Activated CD8-positive, alpha-beta T cell treated with anti-CD3 and anti-CD28 coated beads for 36 hours (primary cell): ENCODE data around the gene IREB2. TPM values are rescaled to one million over a fixed set of nuclear protein-coding genes. Genes with fewer than 3 reads are reported as not detected.

Source experiments
- ATAC-seq: fragments of 200-7000 bp; cut with Tn5 transposase; one replicate; pipeline ENCODE4 v1.10.0; 2021; ENCODE audit warnings: mild to moderate bottlenecking, moderate library complexity
- CTCF ChIA-PET: fragments of 350-600 bp; sonication (Branson Sonifier 250); formaldehyde crosslinking; loops from one replicate; lab custom pipeline; 2021; ENCODE audit warnings: antibody characterized with exemption; lab: Charles Lee
- POLR2A ChIA-PET: fragments of 350-600 bp; sonication (Branson Sonifier 250); formaldehyde crosslinking; loops from one replicate; lab custom pipeline; 2021; ENCODE audit warnings: antibody characterized with exemption; lab: Charles Lee
- DNase-seq: peaks from one replicate; pipeline ENCODE4 v3.0.0-alpha.2; 2020
- H3K27ac Mint-ChIP-seq: one replicate; pipeline ENCODE4 v1.8.0; 2021; ENCODE audit warnings: mild to moderate bottlenecking, mixed read lengths
- H3K27me3 Mint-ChIP-seq: one replicate; pipeline ENCODE4 v1.8.0; 2021; ENCODE audit warnings: mixed read lengths
- H3K36me3 Mint-ChIP-seq: one replicate; pipeline ENCODE4 v1.8.0; 2021; ENCODE audit warnings: low read depth, mixed read lengths
- H3K4me1 Mint-ChIP-seq: one replicate; pipeline ENCODE4 v1.8.0; 2021; ENCODE audit warnings: low read depth, mixed read lengths
- H3K4me3 Mint-ChIP-seq: one replicate; pipeline ENCODE4 v1.8.0; 2021; ENCODE audit warnings: mild to moderate bottlenecking, moderate library complexity, mixed read lengths
- H3K9me3 Mint-ChIP-seq: one replicate; pipeline ENCODE4 v1.8.0; 2021; ENCODE audit warnings: mixed read lengths
- intact Hi-C: fragments of 100-400 bp; cut with micrococcal nuclease; formaldehyde crosslinking; loops from one replicate; pipeline ENCODE4 v1.10.0; 2022
- total RNA-seq, 2 experiments: library from RNA; stranded (reverse); gene quantifications; one replicate each; pipeline ENCODE4 v1.2.3, GENCODE V29; 2021
- TF ChIP-seq, protein P1 (sequence below): fragments of 200-600 bp; IDR thresholded peaks from one replicate; pipeline ENCODE4 v1.8.0; 2022; ENCODE audit warnings: antibody characterized with exemption, mild to moderate bottlenecking

IREB2 gene
- total RNA-seq, 2 experiments from 2014 or later: 68.2 to 78.7 TPM

DNA sequence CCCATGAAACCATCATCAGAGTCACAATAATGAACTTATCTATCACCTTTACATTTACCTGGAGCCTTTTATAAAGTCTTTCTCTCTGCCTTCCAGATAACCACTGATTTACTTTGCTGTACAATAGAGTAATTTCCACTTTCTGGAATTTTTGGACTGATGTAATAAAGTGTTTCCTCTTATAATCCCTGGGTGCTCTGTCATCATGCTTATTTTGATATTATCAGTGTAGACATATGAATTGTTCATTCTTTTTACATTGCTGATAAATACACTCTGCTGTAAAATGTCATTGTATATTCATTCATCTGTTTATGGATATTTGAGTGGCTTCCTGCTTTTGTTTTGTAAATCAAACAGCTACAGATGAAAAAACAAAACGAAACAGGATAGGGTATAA lies 27.0 kb upstream of the IREB2 start:
- H3K4me3 Mint-ChIP-seq: no peak overlapping the region
- intact Hi-C loops: no loop called here
- H3K9me3 Mint-ChIP-seq: no peaks in the 10 kb centered on the region
- no peaks in the 10 kb centered on the region for H3K36me3 Mint-ChIP-seq
- peaks cover 3% of the 10 kb centered on the region for H3K27me3 Mint-ChIP-seq
- H3K4me1 Mint-ChIP-seq: no peaks in the 10 kb centered on the region
- TF ChIP-seq, protein P1, sequence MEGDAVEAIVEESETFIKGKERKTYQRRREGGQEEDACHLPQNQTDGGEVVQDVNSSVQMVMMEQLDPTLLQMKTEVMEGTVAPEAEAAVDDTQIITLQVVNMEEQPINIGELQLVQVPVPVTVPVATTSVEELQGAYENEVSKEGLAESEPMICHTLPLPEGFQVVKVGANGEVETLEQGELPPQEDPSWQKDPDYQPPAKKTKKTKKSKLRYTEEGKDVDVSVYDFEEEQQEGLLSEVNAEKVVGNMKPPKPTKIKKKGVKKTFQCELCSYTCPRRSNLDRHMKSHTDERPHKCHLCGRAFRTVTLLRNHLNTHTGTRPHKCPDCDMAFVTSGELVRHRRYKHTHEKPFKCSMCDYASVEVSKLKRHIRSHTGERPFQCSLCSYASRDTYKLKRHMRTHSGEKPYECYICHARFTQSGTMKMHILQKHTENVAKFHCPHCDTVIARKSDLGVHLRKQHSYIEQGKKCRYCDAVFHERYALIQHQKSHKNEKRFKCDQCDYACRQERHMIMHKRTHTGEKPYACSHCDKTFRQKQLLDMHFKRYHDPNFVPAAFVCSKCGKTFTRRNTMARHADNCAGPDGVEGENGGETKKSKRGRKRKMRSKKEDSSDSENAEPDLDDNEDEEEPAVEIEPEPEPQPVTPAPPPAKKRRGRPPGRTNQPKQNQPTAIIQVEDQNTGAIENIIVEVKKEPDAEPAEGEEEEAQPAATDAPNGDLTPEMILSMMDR: no peak
- ChIA-PET POLR2A (interaction anchor here (0.6 kb wide), 2 partner anchors 22 to 724 kb away, joined by 3 read pairs; no protein-coding TSS in a partner anchor), CTCF (interaction anchor here (1.2 to 1.3 kb wide), 2 partner anchors 12 to 102 kb away, joined by 3 to 7 read pairs; no protein-coding TSS in a partner anchor)
- DNase-seq (no peak), ATAC-seq (no peak)
- H3K27ac Mint-ChIP-seq: no peak overlapping the region

DNA sequence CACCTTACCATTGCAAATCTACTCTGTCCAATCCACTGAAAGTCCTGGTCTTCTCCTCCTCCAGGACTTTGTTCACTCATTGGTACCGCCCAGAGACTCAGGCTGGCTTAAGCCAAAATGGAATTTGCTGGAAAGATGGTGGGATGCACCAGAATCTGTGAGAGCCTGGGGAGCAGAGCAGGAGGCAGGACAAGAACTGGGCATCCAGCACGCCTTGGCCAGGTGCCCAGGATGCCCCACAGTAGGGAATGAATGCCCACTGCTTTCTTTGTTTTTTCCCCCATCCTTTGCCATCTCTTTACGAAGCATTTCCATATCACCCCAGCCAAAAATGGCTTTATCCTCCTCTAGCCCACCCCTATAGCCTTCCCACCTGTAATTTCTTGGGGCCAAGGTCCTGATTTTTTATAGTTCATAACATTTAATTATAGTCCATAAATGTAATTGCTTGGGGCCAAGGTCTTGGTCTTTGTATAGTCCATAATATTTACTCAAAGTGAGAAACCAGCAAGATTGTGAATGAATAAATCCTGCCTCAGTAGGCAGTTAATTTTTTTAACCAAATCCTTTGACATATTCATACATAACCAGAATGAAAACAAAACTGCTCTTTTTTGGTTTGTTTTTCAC lies 23.3 kb upstream of the IREB2 start:
- CTCF ChIA-PET: interaction anchor here (1.4 kb wide), 1 partner anchor 103 kb away, joined by 3 read pairs; no protein-coding TSS in a partner anchor
- ATAC-seq: no peak
- H3K27me3 Mint-ChIP-seq: peaks cover 1% of the 10 kb centered on the region

DNA sequence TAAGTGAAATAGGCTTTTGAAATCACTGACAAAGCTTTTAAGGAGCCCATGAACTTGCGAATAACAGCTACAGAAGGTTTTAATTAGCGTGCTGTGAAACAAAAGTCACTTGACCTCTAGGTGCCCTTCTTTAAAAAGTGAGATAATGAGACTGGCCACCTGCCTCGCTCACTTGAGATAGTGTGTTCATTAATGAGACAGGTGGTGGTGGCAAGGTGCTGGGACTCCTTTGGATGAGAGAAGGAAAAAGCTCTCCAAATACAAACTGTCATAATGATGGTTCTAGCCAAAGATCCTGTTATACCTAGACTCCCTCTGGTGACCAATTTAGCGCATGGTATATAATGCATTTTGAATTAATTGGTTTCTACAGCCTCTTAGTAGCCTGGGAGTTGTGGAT lies 22.7 kb upstream of the IREB2 start:
- H3K9me3 Mint-ChIP-seq: no peaks in the 10 kb centered on the region
- TF ChIP-seq, protein P1: no peak
- peaks cover 1% of the 10 kb centered on the region for H3K27me3 Mint-ChIP-seq
- no peaks in the 10 kb centered on the region for H3K4me1 Mint-ChIP-seq
- H3K4me3 Mint-ChIP-seq: no peak overlapping the region
- CTCF ChIA-PET: interaction anchor here (1.4 kb wide), 1 partner anchor 104 kb away, joined by 3 read pairs; no protein-coding TSS in a partner anchor
- POLR2A ChIA-PET: no interaction called here
- H3K36me3 Mint-ChIP-seq: no peaks in the 10 kb centered on the region
- ATAC-seq: no peak
- no peak for DNase-seq
- intact Hi-C loops: no loop called here
- H3K27ac Mint-ChIP-seq: no peak overlapping the region

More for the DNA sequence above, 23.3 kb upstream of the IREB2 start:
- no peak for DNase-seq
- POLR2A ChIA-PET: no interaction called here
- Mint-ChIP-seq H3K4me3 (no peak overlapping the region), H3K27ac (no peak overlapping the region), H3K9me3 (no peaks in the 10 kb centered on the region), H3K36me3 (no peaks in the 10 kb centered on the region), H3K4me1 (no peaks in the 10 kb centered on the region)
- intact Hi-C loops: no loop called here
- TF ChIP-seq, protein P1: no peak

GRCh38 chr15:78417754-78418630 lies 20.0 kb upstream of the IREB2 start:
- ChIA-PET POLR2A (interaction anchor here (0.7 to 1.9 kb wide), 3 partner anchors 19 to 104 kb away, joined by 3 to 7 read pairs (median 3); no protein-coding TSS in a partner anchor), CTCF (interaction anchor here (1.1 to 1.8 kb wide), 3 partner anchors 19 to 112 kb away, joined by 3 to 4 read pairs (median 3); no protein-coding TSS in a partner anchor)
- TF ChIP-seq, protein P1: no peak
- Mint-ChIP-seq H3K27ac (no peak overlapping the region), H3K4me3 (no peak overlapping the region), H3K27me3 (peaks cover 4% of the 10 kb centered on the region), H3K9me3 (no peaks in the 10 kb centered on the region), H3K36me3 (no peaks in the 10 kb centered on the region), H3K4me1 (no peaks in the 10 kb centered on the region)
- DNase-seq: no peak
- intact Hi-C loops: no loop called here
- ATAC-seq: no peak
